Endothelial cell (in vitro differentiated cells): ENCODE data around the gene EXOC1. TPM values are rescaled to one million over a fixed set of nuclear protein-coding genes. Genes with fewer than 3 reads are reported as not detected.

ENCODE experiments used
- DNase-seq: peaks from one replicate; pipeline ENCODE4 v3.0.0; 2021; ENCODE audit warnings: low spot score
- H3K27ac Mint-ChIP-seq: one replicate; pipeline ENCODE4 v1.8.0; 2021; ENCODE audit warnings: mixed read lengths, inconsistent platforms; ENCODE audit not compliant: unreplicated experiment
- H3K27me3 Mint-ChIP-seq: one replicate; pipeline ENCODE4 v1.8.0; 2021; ENCODE audit warnings: mild to moderate bottlenecking, moderate library complexity, mixed read lengths, inconsistent platforms; ENCODE audit not compliant: unreplicated experiment
- H3K36me3 Mint-ChIP-seq: one replicate; pipeline ENCODE4 v1.8.0; 2021; ENCODE audit warnings: mild to moderate bottlenecking, low read depth, mixed read lengths, inconsistent platforms; ENCODE audit not compliant: unreplicated experiment
- H3K4me1 Mint-ChIP-seq: one replicate; pipeline ENCODE4 v1.8.0; 2021; ENCODE audit warnings: mild to moderate bottlenecking, mixed read lengths, inconsistent platforms; ENCODE audit not compliant: unreplicated experiment
- H3K4me3 Mint-ChIP-seq: one replicate; pipeline ENCODE4 v1.8.0; 2021; ENCODE audit warnings: mild to moderate bottlenecking, mixed read lengths, inconsistent platforms; ENCODE audit not compliant: unreplicated experiment
- H3K9me3 Mint-ChIP-seq: one replicate; pipeline ENCODE4 v1.8.0; 2021; ENCODE audit warnings: mixed read lengths, inconsistent platforms; ENCODE audit not compliant: unreplicated experiment
- total RNA-seq: library from RNA; stranded (reverse); fragmentation: NEBNext Ultra II Directional; extraction: Animal tissue kit (Norgen Biotek cat#: 25700); gene quantifications from one replicate; pipeline ENCODE4 v1.2.1, GENCODE V29; 2021; ENCODE audit not compliant: unreplicated experiment
- TF ChIP-seq, protein P1 (sequence below): fragments of 200-600 bp; sonication (generic); IDR thresholded peaks from one replicate; pipeline ENCODE4 v1.5.0; 2021; ENCODE audit warnings: antibody characterized with exemption; ENCODE audit not compliant: unreplicated experiment

Gene EXOC1
- total RNA-seq, 1 donor from 2014 or later, result 38.7 TPM

DNA sequence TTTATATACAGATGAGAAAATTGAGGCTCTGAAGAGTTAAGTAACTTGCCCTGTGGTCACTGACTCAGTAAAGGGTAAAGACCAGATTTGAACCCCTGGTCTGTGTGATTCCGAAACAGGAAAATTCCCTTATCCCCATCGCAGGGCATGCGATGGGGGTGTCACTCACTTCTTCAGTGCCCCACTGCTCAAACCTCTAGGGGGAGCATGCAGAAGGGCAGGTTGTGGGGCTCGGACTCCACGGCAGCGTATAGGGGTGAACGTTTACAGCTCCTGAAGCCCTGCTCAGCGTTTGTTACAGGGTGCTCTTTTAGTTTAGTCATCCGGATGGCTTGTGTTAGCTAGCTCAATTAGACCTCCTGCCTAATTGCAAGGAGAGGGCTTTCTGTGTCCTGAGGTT lies 3.7 kb upstream of the EXOC1 start:
- Mint-ChIP-seq H3K27me3 (peaks cover 6% of the 10 kb centered on the region), H3K4me3 (no peak overlapping the region), H3K4me1 (peaks cover 2% of the 10 kb centered on the region), H3K9me3 (no peaks in the 10 kb centered on the region), H3K27ac (no peak overlapping the region), H3K36me3 (no peaks in the 10 kb centered on the region)
- DNase-seq, result no peak
- TF ChIP-seq, protein P1, sequence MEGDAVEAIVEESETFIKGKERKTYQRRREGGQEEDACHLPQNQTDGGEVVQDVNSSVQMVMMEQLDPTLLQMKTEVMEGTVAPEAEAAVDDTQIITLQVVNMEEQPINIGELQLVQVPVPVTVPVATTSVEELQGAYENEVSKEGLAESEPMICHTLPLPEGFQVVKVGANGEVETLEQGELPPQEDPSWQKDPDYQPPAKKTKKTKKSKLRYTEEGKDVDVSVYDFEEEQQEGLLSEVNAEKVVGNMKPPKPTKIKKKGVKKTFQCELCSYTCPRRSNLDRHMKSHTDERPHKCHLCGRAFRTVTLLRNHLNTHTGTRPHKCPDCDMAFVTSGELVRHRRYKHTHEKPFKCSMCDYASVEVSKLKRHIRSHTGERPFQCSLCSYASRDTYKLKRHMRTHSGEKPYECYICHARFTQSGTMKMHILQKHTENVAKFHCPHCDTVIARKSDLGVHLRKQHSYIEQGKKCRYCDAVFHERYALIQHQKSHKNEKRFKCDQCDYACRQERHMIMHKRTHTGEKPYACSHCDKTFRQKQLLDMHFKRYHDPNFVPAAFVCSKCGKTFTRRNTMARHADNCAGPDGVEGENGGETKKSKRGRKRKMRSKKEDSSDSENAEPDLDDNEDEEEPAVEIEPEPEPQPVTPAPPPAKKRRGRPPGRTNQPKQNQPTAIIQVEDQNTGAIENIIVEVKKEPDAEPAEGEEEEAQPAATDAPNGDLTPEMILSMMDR, result no peak

DNA sequence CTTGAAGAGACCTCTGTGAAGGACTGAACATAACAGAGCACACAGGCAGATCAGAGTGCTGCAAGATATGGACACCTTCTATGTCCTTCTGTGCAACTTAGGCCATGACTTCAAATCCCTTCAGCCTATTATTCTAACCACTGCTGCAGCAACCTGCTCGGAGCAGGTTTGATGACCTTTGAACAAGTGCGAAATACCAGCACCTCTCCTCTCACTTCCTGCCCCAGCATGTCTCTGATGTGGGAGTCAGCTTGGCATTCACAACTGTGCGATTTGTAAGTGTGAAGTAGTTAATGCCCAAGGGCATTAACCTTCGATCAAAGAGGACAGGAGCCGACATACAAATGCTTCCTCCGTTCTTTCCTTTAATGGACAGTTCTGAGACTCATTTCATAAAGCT lies 1.6 kb upstream of the EXOC1 start:
- Mint-ChIP-seq H3K4me1 (peaks cover 2% of the 10 kb centered on the region), H3K9me3 (no peaks in the 10 kb centered on the region), H3K36me3 (no peaks in the 10 kb centered on the region), H3K27me3 (peaks cover 6% of the 10 kb centered on the region), H3K4me3 (no peak overlapping the region), H3K27ac (no peak overlapping the region)
- DNase-seq, result no peak
- TF ChIP-seq, protein P1, result no peak

DNA sequence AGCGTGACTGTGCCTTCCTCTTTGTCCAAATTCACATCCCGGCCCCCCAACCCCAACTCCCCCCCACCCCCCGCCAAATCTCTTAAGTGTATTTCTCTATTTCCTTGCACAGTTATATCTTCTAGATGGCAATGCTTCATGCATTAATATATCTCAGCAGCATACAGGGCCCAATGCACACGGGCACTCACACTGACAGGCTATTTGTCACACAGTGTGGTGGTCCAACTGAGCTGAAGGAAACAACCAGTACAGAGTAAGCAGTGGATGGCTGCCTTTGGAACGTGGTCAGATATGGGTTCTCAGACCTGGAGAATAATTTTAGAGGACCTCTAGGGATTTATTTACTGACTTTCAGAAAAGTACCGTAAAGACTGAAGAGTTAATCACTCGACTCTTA lies 681 bp downstream of the EXOC1 start:
- Mint-ChIP-seq H3K36me3 (no peaks in the 10 kb centered on the region), H3K27me3 (peaks cover 4% of the 10 kb centered on the region), H3K4me1 (peaks cover 2% of the 10 kb centered on the region), H3K4me3 (no peak overlapping the region), H3K27ac (peak overlapping the region; percentile 91), H3K9me3 (no peaks in the 10 kb centered on the region)
- DNase-seq, result no peak
- TF ChIP-seq, protein P1, result no peak

DNA sequence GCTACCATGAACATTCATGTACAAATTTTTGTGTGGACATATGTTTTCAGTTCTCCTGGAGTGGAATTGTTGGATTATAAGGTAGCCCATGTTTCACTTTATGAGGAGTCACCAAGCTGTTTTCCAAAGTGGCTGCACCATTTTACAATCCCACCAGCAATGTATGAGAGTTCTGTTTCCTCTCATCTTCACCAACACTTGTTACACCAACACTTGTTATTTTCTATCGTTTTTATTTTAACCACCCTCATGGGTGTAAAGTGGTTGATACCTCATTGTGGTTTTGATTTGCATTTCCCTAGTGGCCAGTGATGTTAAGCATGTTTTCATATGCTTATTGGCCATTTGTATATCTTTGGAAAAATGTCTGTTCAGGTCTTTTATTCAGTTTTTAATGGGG lies 4.1 kb downstream of the EXOC1 start:
- TF ChIP-seq, protein P1, result no peak
- Mint-ChIP-seq H3K27me3 (peaks cover 4% of the 10 kb centered on the region), H3K9me3 (no peaks in the 10 kb centered on the region), H3K4me1 (peaks cover 2% of the 10 kb centered on the region), H3K27ac (no peak overlapping the region), H3K4me3 (no peak overlapping the region), H3K36me3 (peaks cover 7% of the 10 kb centered on the region)
- DNase-seq, result no peak

DNA sequence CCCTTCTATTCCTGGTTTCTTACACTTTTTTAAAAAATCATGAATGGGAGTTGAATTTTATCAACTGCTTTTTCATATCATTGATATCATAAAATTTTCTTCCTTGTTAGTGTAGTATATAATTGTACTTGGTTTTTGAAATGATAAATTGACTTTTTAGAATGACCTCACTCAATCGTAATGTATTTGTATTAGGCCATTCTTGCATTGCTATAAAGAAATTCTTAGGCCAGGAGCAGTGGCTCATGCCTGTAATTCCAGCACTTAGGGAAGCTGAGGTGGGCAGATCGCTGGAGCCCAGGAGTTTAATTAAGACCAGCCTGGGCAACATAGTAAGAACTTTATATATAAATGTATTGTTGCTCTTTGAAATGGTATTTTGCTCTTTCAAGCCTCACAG lies 6.3 kb downstream of the EXOC1 start:
- H3K4me1 Mint-ChIP-seq, result no peaks in the 10 kb centered on the region
- no peak overlapping the region for H3K4me3 Mint-ChIP-seq
- H3K27ac Mint-ChIP-seq, result no peak overlapping the region
- H3K36me3 Mint-ChIP-seq, result peaks cover 7% of the 10 kb centered on the region
- DNase-seq, result no peak
- TF ChIP-seq, protein P1, result no peak
- no peaks in the 10 kb centered on the region for H3K9me3 Mint-ChIP-seq
- H3K27me3 Mint-ChIP-seq, result no peaks in the 10 kb centered on the region
